GM12872 (cell line): ENCODE measurements around the gene CA9.
A peak's percentile ranks its signal among the peaks of the same experiment; 100 is the strongest.

Experiments
- TF ChIP-seq, protein P1 (sequence below): IDR thresholded peaks from 3 replicates; pipeline ENCODE4 v1.5.1; 2011; ENCODE audit warnings: low read depth, mild to moderate bottlenecking, low read length, moderate library complexity; ENCODE audit not compliant: insufficient read depth

The CA9 gene

DNA sequence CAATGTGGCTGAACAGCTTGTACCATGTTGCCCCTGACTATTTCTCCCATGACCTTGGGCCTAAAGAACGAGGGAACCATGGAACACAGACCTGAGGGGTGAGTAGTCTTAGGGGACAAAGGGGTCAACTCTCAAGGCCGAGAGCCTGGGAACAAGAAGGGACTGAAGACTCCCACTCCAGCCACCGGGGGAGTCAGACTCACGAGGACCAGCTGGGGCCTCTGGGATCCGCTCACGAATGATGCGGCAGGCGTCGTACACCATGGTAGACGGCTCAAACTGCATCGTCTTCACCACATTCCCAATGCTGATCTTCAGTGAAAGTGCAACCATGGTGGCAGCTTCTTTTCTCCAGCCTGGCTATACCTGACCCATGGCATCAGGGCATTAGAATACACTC, 51.6 kb downstream of the CA9 start:
- TF ChIP-seq, protein P1, sequence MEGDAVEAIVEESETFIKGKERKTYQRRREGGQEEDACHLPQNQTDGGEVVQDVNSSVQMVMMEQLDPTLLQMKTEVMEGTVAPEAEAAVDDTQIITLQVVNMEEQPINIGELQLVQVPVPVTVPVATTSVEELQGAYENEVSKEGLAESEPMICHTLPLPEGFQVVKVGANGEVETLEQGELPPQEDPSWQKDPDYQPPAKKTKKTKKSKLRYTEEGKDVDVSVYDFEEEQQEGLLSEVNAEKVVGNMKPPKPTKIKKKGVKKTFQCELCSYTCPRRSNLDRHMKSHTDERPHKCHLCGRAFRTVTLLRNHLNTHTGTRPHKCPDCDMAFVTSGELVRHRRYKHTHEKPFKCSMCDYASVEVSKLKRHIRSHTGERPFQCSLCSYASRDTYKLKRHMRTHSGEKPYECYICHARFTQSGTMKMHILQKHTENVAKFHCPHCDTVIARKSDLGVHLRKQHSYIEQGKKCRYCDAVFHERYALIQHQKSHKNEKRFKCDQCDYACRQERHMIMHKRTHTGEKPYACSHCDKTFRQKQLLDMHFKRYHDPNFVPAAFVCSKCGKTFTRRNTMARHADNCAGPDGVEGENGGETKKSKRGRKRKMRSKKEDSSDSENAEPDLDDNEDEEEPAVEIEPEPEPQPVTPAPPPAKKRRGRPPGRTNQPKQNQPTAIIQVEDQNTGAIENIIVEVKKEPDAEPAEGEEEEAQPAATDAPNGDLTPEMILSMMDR: 0 out of 3 replicates have a peak, but pooled peaks have one; percentile 4

DNA sequence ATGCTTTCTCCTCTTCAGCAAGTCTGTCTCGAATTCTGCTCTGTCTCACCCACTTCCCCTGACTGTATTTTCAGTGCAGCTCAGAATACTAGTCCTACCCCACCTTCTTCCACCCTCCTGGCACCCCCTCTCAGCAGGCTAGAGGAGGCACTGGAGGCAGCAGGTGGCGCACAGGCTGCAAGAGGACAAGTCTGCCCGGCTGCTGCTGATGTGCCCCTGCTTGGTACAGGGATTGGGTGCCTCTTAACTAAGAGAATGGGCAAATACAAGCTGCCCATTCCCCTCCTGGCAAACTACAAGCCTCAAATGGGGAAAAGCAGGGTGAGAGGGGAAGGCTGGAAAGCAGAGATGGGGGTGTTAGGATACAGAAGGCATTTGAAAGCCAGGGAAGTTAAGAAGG, 53.2 kb downstream of the CA9 start:
- TF ChIP-seq, protein P1: peak; percentile 44

DNA sequence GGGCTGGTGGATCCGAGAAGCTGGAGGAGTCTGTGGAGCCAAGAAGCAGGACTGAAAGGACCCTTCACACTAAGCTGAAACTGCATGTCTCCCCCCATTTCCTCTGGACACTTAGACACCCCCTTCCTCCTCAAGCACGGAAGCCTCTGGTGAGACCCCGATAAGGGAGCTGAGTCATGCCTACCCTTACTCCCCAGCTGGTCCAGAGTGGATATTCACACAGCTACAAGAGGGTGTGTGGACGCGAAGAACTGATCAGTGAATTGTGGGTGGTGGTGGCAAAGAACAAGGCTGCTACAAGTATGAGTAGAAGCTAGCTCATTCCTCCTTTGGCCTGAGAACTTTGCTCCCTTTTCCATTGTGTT, 53.9 kb downstream of the CA9 start:
- TF ChIP-seq, protein P1: no peak

DNA sequence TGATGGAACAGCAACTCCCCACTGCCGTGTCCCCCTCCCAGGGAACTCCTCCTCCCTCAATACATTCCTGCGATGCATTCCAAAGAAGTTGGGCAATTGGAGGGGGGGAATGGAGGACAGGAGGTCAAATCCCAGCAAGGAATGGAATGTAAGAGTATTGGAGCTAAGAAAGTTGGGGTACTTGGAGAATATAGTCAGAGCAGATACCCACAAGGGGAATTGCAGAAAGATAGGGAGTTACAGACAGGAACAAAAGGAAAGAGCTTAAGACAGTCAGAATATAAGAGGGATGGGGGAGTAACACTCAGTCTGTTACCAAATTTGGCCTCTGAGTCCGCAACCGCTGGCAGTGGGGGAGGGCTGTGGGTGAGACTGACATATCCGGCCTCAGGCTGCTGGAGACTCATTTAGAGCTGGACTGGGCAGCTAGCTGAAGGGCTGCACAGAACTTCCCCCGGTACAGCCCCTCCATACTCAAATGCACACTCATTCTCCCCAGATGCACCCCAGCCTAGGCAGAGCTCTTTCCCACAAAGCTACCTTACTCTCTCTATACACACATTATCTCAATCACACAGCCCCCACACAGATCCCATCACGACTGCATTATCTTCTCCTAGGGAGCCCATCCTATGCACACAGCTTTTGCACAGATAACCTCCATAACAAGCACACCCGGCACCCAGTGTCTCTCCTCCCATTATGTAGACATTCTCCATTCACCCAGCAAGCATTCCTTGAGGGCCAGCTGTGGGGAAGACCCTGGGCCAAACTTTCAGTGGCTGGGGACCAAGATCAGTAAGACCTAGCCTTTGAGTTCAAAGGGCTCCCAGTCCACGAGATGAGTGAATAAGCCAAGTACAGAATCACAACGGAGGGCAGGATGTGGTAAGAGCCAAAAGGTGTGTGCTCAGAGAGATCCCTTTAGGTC, 54.6 kb downstream of the CA9 start:
- TF ChIP-seq, protein P1: no peak

DNA sequence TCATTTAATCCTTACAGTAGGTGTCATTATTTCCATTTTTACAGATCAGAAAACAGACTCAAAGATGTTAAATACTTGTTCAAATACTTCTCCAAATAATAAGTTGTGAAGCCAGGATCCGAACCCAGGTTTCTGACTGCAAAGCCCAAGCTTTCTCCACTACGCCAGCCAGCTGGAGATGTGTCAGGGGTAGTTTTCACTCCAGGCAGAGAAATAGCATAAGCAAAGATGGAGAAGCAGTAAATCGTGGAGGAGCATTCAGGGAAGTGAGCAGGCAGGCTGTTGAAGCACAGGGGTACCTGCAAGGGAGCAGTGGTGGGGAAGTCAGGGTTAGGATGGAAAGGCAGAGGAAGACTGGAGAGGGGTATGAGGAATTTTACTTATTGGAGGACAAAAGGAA, 55.4 kb downstream of the CA9 start:
- TF ChIP-seq, protein P1: no peak

DNA sequence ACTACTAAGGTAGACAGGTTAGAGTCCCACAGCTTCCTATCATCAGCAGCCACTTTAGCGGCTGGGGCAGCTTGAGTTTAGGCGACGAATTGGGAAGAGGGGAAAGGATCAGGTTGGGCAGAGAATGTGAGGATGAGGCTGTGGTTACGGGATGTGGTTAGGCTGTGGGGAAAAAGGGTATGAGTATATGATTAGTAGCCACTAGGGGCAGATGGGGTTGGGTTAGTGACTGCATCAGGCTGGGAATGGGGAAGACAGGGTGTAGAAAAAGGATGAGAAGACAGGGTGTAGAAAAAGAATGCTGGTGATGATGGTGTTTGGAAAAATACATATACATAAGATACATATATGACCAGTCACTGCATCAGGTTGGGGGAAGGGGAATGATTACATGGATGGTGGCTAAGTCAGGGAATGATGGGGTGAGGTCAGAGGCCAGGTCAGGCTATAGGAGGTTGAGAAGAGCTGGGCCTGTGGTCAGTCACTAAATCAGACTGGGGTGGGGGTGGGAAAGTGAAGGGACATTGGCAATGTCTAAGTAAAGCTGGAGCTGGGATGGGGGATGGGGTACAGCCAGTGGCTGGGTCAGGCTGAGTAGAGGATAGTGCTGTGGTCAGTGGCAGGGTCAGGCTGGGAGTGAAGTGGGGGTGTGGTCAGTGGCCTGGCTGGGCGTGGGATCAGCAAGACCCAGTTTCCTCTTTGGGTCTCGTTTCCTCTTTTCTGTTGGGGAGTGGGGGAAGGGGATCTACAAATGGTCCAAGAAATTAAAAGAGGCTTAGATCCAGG, 56.2 kb downstream of the CA9 start:
- TF ChIP-seq, protein P1: peak; percentile 72; the same call in 2 of the 3 replicates

DNA sequence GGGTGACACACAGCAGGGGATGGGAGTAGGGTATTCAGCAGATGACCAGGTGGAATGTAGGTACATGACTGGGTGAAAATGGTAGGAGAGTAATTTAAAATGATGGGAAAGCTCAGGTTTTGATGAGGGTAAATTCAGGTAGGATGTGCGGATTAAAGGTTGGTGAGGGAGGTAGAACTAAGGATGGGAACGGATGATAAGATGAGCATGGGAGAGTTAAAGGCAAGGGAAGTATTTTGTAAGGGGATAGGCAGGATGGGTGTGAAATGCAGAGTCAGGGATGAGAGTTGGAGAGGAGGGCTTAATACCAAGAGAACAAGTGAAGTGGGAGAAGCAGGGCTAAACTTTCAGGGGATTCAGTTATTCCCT, 56.7 kb downstream of the CA9 start:
- TF ChIP-seq, protein P1: no peak
